HFF-Myc (cell line): Measurements from ENCODE around the gene P2RX2.

Experiments
- DNase-seq: peaks from one replicate; pipeline ENCODE4 v3.0.0-alpha.2; 2011; ENCODE audit warnings: low read depth; ENCODE audit errors: extremely low read depth
- H3K4me3 ChIP-seq: replicated peaks from 2 replicates; pipeline ENCODE4 v1.5.1; 2011; ENCODE audit warnings: low read depth, mild to moderate bottlenecking, control low read depth, low read length
- TF ChIP-seq, protein P1 (sequence below): IDR thresholded peaks from 2 replicates; pipeline ENCODE4 v1.5.1; 2012; ENCODE audit warnings: mild to moderate bottlenecking, low read depth, low read length, control low read depth; ENCODE audit errors: missing control alignments

P2RX2 gene

GRCh38 chr12:132578118-132578517 lies 40.5 kb upstream of the P2RX2 start:
- H3K4me3 ChIP-seq: no peak overlapping the region
- no peak for DNase-seq
- TF ChIP-seq, protein P1, sequence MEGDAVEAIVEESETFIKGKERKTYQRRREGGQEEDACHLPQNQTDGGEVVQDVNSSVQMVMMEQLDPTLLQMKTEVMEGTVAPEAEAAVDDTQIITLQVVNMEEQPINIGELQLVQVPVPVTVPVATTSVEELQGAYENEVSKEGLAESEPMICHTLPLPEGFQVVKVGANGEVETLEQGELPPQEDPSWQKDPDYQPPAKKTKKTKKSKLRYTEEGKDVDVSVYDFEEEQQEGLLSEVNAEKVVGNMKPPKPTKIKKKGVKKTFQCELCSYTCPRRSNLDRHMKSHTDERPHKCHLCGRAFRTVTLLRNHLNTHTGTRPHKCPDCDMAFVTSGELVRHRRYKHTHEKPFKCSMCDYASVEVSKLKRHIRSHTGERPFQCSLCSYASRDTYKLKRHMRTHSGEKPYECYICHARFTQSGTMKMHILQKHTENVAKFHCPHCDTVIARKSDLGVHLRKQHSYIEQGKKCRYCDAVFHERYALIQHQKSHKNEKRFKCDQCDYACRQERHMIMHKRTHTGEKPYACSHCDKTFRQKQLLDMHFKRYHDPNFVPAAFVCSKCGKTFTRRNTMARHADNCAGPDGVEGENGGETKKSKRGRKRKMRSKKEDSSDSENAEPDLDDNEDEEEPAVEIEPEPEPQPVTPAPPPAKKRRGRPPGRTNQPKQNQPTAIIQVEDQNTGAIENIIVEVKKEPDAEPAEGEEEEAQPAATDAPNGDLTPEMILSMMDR: no peak

DNA sequence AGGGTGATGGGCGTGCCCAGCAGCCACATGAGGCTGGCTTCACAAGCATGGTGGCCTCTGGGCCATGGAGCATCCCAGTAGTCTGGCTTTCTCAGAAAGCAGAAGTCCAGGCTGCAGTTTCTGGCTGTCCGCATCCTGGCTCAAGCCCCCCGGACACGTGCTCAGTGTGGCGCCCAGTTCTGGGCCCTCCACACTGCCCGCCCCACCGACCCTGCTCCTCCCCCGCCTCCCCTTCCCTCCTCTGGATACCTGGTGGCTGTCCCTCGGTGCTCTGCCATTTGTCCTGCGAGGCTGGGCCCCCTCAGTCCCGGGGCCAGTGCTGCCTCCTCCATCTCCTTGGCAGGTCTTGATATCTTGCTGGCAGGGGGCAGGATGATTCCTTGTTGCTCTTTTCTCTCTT lies 39.8 kb upstream of the P2RX2 start:
- no peak overlapping the region for H3K4me3 ChIP-seq
- no peak for DNase-seq
- TF ChIP-seq, protein P1: no peak

- DNase-seq: no peak
- TF ChIP-seq, protein P1: no peak
- no peak overlapping the region for H3K4me3 ChIP-seq
Observed at GRCh38 chr12:132579744-132580143, 38.8 kb upstream of the P2RX2 start.

DNA sequence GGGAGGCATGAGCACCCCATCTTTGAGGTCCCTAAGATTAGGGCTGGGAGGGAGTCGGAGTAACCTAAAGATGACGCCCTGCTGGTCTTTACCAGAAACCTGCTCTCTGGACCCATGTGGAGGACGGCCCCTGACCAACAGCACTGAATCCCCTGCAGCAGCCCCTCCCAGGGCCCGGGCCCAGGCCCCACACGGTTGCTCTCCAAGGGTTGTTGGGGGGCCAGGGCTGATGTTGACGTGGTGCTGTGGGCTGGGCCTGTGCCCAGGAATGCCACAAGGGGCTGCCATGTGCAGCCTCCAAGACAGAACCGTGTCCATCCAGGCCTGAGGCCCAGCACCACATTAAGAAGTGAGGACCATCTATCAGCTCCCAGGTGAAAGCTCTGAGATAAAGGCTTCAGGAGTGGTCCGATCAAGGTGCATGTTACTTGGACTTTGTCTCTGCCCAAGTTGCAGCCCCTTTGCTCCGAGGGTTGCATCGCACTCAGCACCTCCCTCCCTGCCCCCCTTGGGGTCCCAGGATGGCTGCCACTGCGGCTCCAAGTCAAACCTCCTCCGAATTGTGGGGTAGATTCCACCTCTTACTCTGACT lies 37.8 kb upstream of the P2RX2 start:
- DNase-seq: no peak
- no peak overlapping the region for H3K4me3 ChIP-seq
- TF ChIP-seq, protein P1: no peak

DNA sequence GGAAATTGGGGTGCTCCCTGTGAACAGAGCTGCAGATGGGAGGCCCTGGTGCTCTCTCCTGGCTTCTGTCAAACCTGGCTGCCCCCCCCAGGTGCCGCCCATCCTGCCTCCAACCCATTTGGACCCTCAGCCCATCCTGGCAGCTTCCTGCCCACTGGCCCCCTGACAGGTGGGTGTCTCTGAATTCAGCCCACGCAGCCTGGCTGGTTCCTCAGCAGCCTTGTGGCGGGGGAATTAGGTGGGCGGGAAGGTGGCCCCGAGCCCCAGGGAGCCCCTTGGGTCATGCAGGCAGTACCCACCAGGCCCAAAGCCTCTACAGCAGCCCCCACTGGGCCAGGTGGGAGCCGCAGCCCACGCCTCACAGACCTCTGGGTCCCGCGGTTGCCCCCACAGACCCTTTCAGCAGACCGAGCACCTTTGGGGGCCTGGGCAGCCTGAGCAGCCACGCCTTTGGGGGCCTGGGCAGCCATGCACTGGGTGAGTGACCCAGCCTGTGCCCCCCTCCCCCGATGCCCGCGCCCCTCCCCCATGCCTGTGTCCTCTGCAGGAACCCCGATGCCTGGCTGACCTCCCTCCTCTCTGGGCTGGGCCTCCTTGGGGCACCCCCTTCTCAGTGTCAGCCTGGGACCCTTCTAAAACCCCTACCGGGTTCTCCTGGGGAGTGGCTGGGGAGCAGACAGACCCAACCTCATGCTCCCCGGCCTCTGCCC lies 37.1 kb upstream of the P2RX2 start:
- H3K4me3 ChIP-seq: no peak overlapping the region
- DNase-seq: no peak
- TF ChIP-seq, protein P1: no peak

DNA sequence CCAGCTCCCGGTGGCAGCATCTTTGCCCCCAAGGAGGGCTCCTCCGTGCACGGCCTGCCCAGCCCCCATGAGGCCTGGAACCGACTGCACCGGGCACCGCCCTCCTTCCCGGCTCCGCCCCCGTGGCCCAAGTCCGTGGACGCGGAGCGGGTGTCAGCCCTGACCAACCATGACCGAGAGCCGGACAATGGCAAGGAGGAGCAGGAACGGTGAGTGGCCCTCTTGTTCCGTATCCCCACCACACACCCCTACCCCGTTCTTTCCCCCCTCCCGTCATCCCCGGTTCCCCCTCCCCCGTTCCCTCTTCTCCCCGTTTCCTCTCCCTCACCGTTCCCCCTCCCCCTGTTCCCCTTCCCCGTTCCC lies 36.5 kb upstream of the P2RX2 start:
- no peak overlapping the region for H3K4me3 ChIP-seq
- TF ChIP-seq, protein P1: no peak
- DNase-seq: no peak
